ENCODE data around the gene KIF25. TPM values are rescaled to one million over a fixed set of nuclear protein-coding genes. Genes with fewer than 3 reads are reported as not detected.
A peak's percentile ranks its signal among the peaks of the same experiment; 100 is the strongest.

KIF25 gene, protein sequence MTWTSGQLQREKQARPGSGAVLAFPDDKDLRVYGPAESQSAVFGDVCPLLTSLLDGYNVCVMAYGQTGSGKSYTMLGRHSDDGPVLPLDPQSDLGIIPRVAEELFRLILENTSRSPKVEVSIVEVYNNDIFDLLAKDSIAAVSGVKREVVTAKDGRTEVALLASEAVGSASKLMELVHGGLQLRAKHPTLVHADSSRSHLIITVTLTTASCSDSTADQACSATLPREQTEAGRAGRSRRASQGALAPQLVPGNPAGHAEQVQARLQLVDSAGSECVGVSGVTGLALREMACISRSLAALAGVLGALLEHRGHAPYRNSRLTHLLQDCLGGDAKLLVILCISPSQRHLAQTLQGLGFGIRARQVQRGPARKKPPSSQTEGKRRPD
- under 1 TPM; 0.34 to 0.44 TPM for total RNA-seq
- long read RNA-seq = 0 reads

DNA sequence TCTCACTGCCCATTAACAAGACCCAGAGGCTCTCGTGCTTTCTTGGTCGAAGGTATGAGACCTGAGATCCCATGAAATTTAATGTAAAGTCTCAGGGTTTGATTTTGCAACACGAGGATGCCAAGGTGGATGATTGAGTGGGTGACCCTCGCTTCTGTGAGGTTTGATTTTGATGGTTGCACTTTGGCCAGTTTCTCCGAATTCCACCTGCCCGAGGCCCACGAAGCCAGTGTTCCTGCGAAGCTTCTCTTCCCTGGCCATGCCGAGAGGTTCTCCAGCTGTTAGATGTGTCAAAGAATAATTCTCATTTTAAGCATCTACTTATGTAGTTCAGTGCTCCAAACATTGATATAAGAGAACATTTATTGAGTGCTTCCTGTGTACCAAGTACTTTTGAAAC, at the start of gene KIF25:
TSS of gene KIF25 (plus strand) at position 30 of the 400 bp plus-strand sequence. CDS start 31,915 bp downstream, outside the sequence.
- no peak for DNase-seq
- intact Hi-C loops (cut with DNase I) = no loop called here
- ATAC-seq = no peak

DNA sequence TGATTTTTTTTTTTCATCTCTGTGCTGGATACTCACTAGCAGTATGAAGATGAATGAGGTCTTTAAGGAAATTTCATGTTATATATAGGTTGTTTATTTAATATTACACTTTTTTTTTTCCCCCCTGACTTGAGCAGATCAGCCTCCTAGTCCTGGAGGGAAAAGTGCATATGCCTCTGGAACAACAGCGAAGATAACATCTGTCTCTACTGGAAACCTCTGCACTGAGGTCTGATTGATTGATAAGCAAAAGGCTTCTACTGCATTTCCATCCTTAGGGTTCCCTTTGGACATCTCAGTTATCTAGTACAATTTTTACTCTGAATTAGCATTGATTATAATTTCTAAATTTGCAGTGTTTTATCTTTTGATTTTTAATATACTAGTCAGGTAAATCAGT, 49.8 kb upstream of the KIF25 start:
- intact Hi-C loops (cut with DNase I) = no loop called here
- no peak for DNase-seq
- no peak for ATAC-seq

DNA sequence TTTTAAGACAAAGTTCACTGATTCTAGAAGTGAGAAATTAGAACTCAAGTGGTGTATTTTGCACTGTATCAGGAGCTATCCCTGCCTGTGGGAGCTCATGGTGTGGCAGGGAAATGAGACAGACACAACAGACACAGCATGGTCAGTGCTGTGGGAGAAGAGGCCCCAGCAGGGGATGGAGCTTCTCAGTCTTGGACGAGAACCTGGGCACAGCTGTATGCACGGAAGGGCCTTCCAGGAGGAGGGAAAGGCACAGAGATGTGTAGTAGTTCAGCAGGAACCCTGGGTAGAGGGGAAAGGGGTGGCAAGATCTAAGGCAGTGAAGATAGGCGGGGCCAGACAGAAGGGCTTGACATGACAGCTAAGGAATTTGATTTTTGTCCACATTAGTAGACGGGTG, 48.8 kb upstream of the KIF25 start:
- ATAC-seq (no peak), DNase-seq (no peak)
- intact Hi-C loops (cut with DNase I) = no loop called here

DNA sequence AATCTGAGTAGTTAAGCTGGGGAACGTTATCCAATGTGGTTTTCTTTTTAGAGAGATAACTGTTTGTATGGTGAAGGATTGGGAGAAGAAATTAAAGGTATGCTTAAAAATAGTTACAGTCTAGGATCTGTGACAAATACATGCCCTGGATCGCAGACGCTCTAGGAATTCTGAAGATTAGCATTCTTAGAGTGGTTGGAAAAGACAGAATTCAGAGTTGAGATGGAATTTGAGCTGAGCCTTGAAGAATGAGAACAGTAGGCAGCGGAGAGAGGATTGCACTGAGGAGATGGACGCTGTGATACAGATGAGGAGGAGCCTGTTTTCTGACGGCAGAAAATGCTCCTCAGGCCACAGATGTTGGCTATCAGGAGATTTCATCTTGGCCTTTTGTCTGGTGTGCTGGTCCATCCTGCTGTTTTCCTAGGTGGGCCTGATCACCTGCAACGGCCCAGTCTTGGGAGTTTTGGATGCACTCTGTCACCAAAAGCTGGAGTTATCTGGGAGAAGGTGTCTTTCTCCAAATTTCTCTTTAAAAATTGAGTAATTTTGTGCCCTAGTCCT, 48.3 kb upstream of the KIF25 start:
- intact Hi-C loops (cut with DNase I) = no loop called here
- ATAC-seq (no peak), DNase-seq (no peak)

DNA sequence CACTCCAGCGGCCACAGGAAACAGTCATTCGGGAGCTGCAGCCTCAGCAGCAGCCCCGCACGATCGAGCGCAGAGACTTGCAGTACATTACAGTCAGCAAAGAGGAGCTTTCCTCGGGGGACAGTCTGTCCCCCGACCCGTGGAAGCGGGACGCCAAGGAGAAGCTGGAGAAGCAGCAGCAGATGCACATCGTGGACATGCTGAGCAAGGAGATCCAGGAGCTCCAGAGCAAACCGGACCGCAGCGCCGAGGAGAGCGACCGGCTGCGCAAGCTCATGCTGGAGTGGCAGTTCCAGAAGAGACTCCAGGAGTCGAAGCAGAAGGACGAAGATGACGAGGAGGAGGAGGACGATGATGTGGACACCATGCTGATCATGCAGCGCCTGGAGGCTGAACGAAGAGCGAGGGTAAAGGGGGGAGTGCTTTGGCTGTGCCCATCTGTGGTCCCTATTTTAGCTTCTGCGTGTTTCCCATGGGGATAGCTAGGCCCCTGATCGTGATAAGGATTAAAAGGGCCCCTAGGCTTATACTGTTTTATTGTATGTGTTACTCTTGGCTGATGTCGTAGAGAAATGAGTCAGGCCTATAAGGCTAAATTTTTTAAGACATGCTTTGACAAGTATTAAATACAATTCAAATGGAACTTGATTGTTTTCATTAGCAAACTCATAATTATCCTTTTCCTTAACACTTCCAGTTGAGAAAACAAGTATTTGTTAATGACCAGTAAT, 45.5 kb upstream of the KIF25 start:
- ATAC-seq = no peak
- DNase-seq = no peak
- intact Hi-C loops (cut with DNase I) = no loop called here

DNA sequence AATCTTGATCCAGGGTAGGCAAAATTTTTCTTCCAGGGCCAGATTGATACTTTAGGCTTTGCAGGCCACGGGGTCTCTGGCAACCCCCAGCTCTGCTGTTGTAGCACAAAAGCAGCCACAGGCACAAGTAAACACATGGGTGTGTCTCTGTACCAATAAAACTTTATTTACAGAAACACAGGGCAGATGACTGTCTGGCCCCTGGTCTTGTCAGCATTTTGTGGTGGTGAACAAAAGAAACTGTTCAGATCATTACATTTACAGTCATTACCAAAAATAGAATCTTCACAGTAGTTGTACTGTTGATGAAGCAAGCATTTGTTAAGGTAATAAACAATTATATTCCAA, 45.0 kb upstream of the KIF25 start:
- intact Hi-C loops (cut with DNase I) = no loop called here
- no peak for ATAC-seq

DNA sequence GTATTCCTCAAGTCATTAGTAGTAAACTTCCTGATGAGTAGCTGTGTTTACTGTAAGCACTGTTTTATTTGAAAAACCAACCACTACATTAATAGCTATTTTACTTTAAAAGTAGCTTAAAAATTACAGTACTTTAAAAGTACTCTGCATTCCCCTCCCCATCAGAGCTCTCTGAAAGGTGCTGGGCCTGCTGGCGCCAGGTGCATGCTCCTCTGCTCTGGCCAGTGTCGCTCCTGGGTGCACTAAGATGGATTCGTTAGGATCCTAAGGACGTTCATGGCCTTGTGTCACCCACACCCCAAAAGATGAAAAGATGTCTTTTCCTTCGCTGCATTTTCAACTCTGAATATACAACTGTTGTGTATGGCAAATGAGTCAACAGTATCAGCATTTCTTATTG, 43.9 kb upstream of the KIF25 start:
- intact Hi-C loops (cut with DNase I) = no loop called here
- DNase-seq (no peak), ATAC-seq (no peak)

More for the DNA sequence above, 45.0 kb upstream of the KIF25 start:
- no peak for DNase-seq

DNA sequence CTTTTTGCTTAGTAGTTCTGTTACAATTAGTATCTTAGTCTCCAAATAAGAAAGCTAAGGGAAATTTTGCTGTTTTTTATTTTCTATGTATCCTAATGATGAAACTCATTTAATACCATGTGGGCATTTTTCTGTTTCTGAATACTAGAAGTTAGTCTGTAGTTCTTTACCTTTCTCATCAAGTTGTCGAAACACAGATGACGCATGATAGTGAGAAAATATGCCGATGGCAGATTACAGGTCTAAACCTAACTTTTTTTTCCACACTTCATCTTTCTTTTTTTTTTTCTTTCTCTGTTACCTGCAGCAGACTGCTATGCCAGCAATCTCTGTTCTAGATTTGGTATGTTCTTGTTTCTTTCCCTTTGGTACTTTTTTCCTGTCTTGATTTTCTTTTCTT, 43.3 kb upstream of the KIF25 start:
- DNase-seq (no peak), ATAC-seq (no peak)
- intact Hi-C loops (cut with DNase I) = no loop called here

DNA sequence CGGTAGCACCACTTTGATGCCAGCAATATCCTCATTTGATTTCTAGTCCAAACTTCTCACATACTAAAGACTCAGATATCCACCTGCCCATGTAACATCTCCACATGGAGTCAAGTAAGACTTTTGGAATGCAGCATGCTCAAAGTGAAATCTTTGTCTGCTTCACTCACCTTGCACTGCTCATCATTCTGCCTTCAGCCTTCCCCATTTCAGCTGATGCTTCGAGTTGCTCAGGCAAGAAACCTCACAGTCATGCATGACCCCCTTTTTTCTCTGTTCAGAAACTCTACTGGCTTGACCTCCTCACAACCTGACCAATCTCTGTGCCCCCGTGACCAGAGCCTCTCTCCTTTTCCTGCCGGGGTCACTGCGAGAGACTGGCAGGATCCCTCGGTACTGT, 41.0 kb upstream of the KIF25 start:
- peak in 1 of 2 donors; percentile 23 for ATAC-seq
- intact Hi-C loops (cut with DNase I) = no loop called here

DNA sequence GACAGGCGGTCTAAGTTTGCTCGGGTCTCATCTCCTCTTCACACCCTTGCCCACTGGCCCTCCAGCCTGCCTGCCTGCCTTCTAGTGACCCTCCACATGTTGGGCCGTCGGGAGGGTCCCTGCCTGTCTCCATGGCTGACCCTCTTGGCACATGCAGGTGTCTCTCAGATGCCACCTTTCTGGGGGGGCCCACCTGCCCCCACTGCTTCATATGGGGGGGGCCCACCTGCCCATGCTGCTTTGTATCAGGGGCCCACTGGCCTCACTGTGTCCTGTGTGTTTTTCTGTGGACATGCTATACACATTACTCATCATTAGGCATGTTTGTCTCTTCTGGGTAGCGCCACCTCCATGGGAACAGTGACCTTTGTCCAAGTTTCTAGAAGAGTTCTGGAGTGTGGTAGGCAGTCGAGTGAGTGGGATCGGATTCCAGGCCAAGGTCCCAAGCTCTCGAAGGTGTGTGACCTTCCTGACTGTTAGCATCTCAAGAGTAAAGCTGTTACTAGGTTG, 40.4 kb upstream of the KIF25 start:
- ATAC-seq (peak; percentile 44 to 77), DNase-seq (no peak)
- intact Hi-C loops (cut with DNase I) = no loop called here

More for the DNA sequence above, 41.0 kb upstream of the KIF25 start:
- no peak for DNase-seq

DNA sequence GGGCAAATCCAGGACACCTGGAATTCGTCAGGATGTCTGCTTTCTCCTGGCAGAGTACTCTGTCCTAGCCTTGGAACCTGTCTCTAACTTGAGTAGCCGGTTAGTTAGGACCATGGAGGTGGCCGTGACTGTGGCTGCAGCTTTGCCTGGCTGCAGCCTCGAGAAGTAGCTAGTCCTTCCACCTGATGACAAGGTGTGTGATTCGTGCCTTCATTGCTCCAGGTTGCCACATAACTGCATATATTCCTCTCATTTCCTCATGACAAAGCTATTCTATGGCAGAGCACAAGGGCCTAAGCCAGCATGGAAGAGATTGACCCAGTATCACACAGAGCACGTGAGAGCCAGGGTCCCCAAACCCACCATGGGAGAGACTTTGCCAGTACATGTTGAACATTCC, 39.8 kb upstream of the KIF25 start:
- intact Hi-C loops (cut with DNase I) = no loop called here
- ATAC-seq = no peak

DNA sequence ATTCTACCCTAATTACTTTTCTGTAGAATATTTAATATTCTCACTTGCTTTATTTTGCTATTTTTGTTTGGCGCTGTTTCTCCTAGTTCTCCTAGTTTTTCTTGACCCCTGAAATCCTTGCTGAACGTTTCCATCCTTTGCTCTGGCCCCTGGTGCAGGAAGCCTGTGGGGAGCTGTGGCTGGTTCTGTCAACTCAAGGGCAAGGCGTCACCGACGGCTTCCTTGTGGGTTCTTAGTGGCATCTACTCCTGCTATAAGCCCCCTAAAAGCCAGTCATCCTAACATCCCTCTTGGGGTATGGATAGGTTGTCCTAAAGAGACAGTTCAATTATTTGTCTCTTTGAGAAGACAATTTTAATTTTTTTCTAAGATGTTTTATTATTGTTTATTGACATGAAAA, 36.9 kb upstream of the KIF25 start:
- ATAC-seq (no peak), DNase-seq (no peak)
- intact Hi-C loops (cut with DNase I) = no loop called here

More for the DNA sequence above, 39.8 kb upstream of the KIF25 start:
- DNase-seq = no peak

DNA sequence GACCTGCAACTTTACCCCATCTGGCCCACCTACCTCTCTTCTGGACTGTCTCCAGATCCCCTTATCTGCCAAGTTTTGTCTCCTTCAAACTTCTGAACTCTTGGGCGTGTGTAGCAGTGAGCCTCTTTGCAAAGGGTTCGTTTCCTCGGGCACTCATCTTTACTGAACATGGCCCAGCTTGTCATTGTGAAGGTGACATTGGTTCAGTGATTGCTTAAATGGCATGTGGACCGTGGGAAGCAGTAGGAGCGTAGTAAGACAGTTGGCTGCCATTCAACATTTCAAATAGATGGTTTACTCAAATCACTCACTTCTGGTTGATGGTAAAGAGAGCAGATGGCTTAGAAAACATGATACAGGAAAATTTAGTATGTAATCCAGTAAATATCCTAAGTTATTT, 34.8 kb upstream of the KIF25 start:
- ATAC-seq = peak in 1 of 2 donors; percentile 35
- intact Hi-C loops (cut with DNase I) = no loop called here
- no peak for DNase-seq

DNA sequence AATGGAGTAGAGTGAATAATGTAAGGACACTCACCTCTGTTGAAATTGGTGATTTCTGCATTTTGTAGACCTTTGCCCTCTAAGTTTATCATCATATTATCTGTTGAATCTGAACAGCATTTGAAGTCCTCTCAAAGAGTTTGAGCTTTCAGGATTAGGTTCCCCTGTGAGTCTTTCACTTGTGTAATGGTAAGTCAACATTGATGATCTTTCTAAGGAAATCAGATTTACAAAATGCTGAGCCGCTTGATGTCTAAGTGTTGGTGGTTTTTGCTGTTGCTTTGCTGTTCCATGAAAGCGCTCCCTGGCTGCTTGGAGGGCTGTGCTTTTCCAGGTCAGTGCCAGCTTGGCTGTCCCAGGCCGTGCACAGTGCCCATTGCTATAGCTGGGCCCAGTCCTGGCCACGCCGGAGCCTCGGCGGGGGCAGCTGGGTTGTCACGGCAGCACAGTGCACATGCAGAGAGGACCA, 33.8 kb upstream of the KIF25 start:
- no peak for ATAC-seq
- intact Hi-C loops (cut with DNase I) = no loop called here

DNA sequence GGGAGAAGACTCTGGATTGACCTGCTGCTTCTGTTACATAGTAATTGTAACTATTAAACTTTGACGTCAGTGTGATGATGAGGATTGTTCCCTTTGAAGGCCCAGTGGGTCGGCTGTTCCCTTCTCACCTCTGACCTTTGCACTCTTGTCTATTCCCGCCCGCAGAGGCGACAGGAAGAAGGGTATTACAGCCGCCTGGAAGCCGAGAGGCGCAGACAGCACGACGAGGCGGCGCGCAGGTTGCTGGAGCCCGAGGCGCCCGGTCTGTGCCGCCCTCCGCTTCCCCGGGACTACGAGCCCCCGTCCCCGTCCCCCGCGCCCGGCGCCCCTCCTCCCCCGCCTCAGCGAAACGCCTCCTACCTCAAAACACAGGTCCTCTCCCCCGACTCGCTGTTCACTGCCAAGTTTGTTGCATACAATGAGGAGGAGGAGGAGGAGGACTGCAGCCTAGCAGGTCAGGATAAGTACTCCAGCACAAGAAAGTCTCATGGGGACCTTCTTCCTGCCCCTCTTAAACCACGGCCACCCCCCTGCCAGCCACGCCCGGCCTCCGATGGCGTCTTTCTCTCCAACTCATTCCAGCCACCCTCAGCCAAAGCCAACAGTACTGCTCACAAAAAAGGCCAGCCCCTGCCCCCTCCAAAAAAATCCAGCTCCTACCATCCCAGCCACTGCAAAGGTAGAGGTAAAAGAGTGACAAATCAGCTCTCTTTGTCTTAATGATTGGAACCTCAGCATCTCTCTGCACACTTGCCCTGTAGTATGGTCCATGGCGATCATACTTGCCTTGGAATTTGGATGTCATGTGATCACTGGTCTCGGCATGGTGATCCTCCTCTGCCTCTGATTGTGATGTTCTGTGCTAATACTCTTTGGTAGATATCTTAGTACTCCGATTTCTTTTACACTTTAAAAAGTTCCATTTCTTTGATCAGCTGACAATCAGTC, 31.6 kb upstream of the KIF25 start:
- ATAC-seq = peak; percentile 15 to 28
- no peak for DNase-seq
- intact Hi-C loops (cut with DNase I) = no loop called here

More for the DNA sequence above, 33.8 kb upstream of the KIF25 start:
- DNase-seq = no peak

DNA sequence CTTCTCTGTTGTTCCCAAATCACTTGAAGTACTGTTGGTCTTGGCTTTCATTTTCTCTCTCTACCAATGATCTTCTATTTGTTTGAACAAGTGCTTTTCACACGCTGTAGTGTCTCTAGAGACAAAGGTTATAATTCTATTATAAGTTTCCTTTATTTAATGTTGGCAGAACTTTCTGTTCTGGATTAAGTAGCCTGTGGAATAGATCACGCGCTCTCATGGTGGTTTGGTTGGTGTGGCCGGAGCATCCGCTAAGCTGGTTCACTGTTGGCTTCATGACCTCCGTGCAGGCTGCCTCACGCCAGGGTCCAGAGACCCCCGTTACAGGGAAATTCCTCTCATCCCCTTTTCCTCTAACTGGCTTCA, 30.9 kb upstream of the KIF25 start:
- DNase-seq (no peak), ATAC-seq (peak in 1 of 2 donors; percentile 21)
- intact Hi-C loops (cut with DNase I) = no loop called here

DNA sequence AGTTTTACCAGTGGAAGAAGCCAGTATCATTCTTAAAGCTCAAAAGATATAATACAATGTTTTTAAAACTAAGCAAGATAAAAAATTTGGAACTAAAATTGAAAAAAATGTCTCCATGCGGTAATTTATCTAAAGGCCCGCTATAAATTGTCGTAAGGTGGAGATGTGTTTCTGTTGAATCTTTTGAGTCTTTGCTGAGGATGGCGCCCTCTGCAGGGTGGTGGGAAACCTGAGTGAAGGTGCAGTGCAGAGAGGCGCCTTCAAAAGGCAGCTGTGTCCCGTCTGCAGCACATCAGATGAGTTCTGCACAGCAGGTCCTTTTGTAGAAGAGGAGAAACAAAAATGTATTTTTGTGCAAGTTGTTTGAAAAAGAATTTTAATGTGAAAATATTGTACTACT, 29.4 kb upstream of the KIF25 start:
- ATAC-seq (no peak), DNase-seq (no peak)
- intact Hi-C loops (cut with DNase I) = no loop called here

DNA sequence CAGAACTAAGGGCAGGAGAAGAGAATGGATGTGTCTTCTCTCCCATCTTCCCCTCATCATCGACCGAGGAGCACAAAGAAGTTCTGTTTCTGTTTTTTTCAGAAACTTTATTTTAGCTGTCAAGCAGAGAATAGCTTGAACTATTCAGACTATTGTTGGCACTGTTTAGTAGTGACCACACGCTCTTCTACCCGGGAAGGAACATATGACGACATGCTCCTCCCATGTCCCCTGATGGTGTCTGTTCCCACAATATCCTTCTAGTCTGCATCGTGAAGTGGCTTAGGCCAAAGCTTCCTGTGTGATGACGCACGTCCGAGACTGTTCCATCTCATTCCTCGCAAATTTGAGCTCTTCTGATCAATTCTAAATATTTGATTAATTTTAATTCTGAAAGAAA, 27.2 kb upstream of the KIF25 start:
- DNase-seq (no peak), ATAC-seq (peak; percentile 50 to 58)
- intact Hi-C loops (cut with DNase I) = no loop called here

DNA sequence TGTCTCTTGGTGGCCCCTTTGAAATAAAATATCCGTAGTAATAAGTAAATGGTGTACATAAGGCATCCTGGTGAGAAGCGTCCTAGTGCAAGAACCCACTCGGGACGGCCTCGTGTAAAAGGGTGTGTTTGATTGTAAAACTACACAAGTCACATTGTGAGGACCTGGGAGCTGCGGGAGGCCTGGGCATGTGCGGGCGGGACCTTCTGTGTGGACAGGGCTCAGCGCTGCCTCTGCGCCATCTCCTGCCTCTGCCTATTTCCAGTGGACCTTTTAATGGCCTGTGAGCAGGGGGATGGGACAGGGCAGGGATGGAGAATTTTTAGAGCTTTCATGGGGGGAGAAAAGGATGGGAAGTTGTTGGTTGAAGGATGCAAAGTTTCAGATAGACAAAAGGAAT, 25.3 kb upstream of the KIF25 start:
- intact Hi-C loops (cut with DNase I) = no loop called here
- no peak for DNase-seq
- ATAC-seq = no peak

All from left cardiac atrium (tissue), 4 donors.